Measurements from ENCODE around the gene PINK1. TPM values are rescaled to one million over a fixed set of nuclear protein-coding genes. Genes with fewer than 3 reads are reported as not detected.

Gene PINK1
- total RNA-seq, 1 experiment from 2014 or later = 17.0 TPM

- peaks cover 0 to 20% (median 11%) of the 10 kb centered on the region in 3 experiments; a peak in 6 of 7 replicates for H3K36me3 Mint-ChIP-seq (ENCODE audit: insufficient read depth in 1 of 3, low read depth in 3 of 3)
- H4K5ac ChIP-seq (ENCODE audit: insufficient read length, low read depth, low read length) = no peak overlapping the region
- H2BK20ac ChIP-seq (ENCODE audit: low read depth, low read length, poor library complexity, severe bottlenecking) = no peak overlapping the region
- no peak overlapping the region for H2BK120ac ChIP-seq (ENCODE audit: low read depth, low read length, poor library complexity, severe bottlenecking)
- no peak overlapping the region for H2BK12ac ChIP-seq (ENCODE audit: insufficient read length, low read depth, low read length)
- no peaks in the 10 kb centered on the region for H3K27me3 ChIP-seq (ENCODE audit: insufficient read depth, low read length)
- peaks cover 18% of the 10 kb centered on the region in 2 experiments for H3K9me3 Mint-ChIP-seq
- H2AFZ ChIP-seq (ENCODE audit: low read length) = no peak overlapping the region
- H3K4me1 ChIP-seq (ENCODE audit: insufficient read depth, low read length) = no peaks in the 10 kb centered on the region
- H3K23ac ChIP-seq (ENCODE audit: insufficient read length, low read depth, low read length) = no peak overlapping the region
- no peak overlapping the region for H2AK5ac ChIP-seq (ENCODE audit: insufficient read length, low read length)
- DNase-seq = no peak
- no peak overlapping the region for H4K8ac ChIP-seq (replicated peaks; ENCODE audit: insufficient read length, low read depth, low read length)
- peak overlapping the region in 1 of 3 experiments; percentile 55; a peak in 1 of 7 replicates for H3K27ac Mint-ChIP-seq
- no peaks in the 10 kb centered on the region for H3K79me2 ChIP-seq (ENCODE audit: insufficient read depth, low read length)
- H4K91ac ChIP-seq (ENCODE audit: insufficient read length, low read depth, low read length) = no peak overlapping the region
- H3K27me3 Mint-ChIP-seq (ENCODE audit: low read depth) = no peaks in the 10 kb centered on the region; the same call in none of the 2 replicates
- H3K18ac ChIP-seq (ENCODE audit: insufficient read length, low read depth, low read length) = no peak overlapping the region
- WGBS (ENCODE audit: extremely low coverage, insufficient read length, low lambda C conversion rate) = no CpG with 5 or more reads among the region's 3 CpGs
- no peak overlapping the region for H3K27ac ChIP-seq (ENCODE audit: insufficient read length, low read depth, low read length)
- H3K14ac ChIP-seq (ENCODE audit: insufficient read depth, low read length) = no peak overlapping the region
- no peak overlapping the region for H3T11ph ChIP-seq (ENCODE audit: low read length)
- peaks cover 20 to 23% of the 10 kb centered on the region in 2 experiments for H3K4me1 Mint-ChIP-seq
- no peak overlapping the region for H3K9ac ChIP-seq (ENCODE audit: extremely low read depth, insufficient read length, low read length)
- peak overlapping the region in 1 of 2 experiments; percentile 79; a peak in 2 of 5 replicates for H3K4me3 Mint-ChIP-seq
- no peaks in the 10 kb centered on the region for H3K79me1 ChIP-seq (ENCODE audit: insufficient read depth, low read depth, low read length, poor library complexity, severe bottlenecking)
- no peak overlapping the region for H3K4ac ChIP-seq (ENCODE audit: low read depth, low read length)
- H3K56ac ChIP-seq (ENCODE audit: insufficient read length, low read depth, low read length) = no peak overlapping the region
- H3K23me2 ChIP-seq (ENCODE audit: insufficient read length, low read depth, low read length, poor library complexity, severe bottlenecking) = peaks cover 9% of the 10 kb centered on the region
- H4K20me1 ChIP-seq (ENCODE audit: control insufficient read depth, insufficient read depth, insufficient read length) = no peaks in the 10 kb centered on the region
- H2BK15ac ChIP-seq (ENCODE audit: low read depth, low read length) = no peak overlapping the region
- peaks cover 10% of the 10 kb centered on the region for H3K9me3 ChIP-seq (ENCODE audit: control insufficient read depth, low read depth, low read length)
- no peak overlapping the region for H3K4me2 ChIP-seq (ENCODE audit: insufficient read depth, insufficient read length, low read length)
- H2BK5ac ChIP-seq (ENCODE audit: insufficient read length, low read length) = no peak overlapping the region
- no peak for TF ChIP-seq CTCF (conservative IDR thresholded peaks at IDR 0.05)
These were observed 872 bp upstream of the PINK1 start for GRCh38 chr1:20632386-20632785.
